GM12878 (cell line): Measurements from ENCODE around the gene PDE8B.

Experiments used
- CREM ChIP-seq: IDR thresholded peaks from 2 replicates; pipeline ENCODE4 v1.6.1; 2014; ENCODE audit warnings: antibody characterized with exemption, low read depth
- GATAD2B ChIP-seq: fragments of 450-650 bp; conservative IDR thresholded peaks from 2 replicates; pipeline ENCODE4 v1.6.1; 2017; ENCODE audit warnings: low read depth, mild to moderate bottlenecking, moderate library complexity
- JUND ChIP-seq: IDR thresholded peaks from 2 replicates; pipeline ENCODE4 v1.6.1; 2012; ENCODE audit warnings: low read depth, mild to moderate bottlenecking, low read length, improper control_type of control experiment, moderate library complexity

DNA sequence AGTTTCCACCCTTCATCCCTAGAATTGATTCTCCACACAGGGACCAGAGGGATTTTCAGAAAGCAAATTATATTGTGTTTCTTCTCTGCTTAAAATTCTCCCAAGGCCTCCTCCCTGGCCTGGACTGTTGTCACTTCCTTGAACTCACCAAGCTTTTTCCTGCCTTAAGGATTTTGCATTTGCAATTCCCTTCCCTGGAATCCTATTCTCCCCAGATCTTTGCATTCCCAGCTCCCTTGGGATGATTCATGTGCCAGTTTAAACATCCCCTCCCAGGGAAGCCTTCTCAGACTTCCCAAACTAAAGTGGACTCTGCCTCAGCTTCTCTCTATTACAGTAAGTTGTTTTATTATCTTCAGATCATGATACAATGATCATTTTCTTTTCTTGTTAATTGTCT lies 35.2 kb upstream of the PDE8B start:
- no peak for TF ChIP-seq CREM
- TF ChIP-seq GATAD2B, result no peak
- no peak for TF ChIP-seq JUND
